Lower leg skin (tissue), 3 donors: ENCODE data around the gene RABL6.

Experiments
- POLR2A ChIP-seq, 2 donors: fragments of 450-650 bp; IDR thresholded peaks; one replicate each; pipeline ENCODE4 v1.6.1; 2016 to 2017; ENCODE audit warnings: antibody characterized with exemption in 2 of 2, mild to moderate bottlenecking in 1 of 2, moderate library complexity in 1 of 2
- TF ChIP-seq, protein P1 (sequence below), 3 donors: fragments of 450-650 bp; IDR thresholded peaks; one replicate each; pipeline ENCODE4 v1.5.1; 2016; ENCODE audit warnings: antibody characterized with exemption in 3 of 3, mild to moderate bottlenecking in 3 of 3, moderate library complexity in 2 of 3

DNA sequence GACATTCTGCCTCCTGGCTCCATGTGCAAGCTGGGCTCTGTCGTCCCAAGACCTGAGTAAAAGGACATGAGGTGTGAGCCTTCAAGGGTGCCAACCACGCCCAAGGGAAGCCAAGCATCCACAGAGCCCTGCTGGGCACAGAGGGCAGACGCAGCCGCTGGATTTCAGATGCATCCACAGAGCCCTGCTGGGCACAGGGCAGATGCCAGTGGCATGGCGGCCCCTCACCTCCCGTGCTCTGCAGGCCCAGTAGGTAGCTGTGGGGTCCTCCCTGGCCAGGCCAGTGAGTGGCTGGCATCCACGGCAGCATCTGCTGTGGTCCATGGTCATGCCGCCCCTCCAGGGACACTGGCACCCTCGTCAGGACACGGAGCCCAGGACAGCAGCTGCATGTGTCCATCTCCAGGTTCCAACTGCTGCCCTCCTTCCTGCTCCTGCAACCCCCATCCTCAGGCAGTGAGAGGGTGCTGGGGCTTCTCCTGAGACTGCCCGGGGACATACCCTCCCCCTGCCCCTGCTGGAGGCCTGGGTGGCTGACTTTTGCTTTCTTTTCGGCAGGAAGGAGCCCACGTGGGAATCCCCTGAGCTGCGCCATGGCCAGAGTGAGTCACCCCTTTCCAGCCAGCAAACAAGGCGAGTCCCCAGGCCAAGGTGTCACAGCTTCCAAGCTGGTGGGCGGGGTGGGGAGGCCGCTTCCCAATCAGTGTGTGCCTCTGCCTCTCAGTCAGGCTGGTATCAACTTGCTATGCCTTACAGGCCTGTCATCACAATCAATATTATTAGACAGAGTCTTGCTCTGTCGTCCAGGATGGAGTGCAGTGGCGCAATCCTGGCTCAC lies 74.6 kb downstream of the RABL6 start:
- TF ChIP-seq, protein P1, sequence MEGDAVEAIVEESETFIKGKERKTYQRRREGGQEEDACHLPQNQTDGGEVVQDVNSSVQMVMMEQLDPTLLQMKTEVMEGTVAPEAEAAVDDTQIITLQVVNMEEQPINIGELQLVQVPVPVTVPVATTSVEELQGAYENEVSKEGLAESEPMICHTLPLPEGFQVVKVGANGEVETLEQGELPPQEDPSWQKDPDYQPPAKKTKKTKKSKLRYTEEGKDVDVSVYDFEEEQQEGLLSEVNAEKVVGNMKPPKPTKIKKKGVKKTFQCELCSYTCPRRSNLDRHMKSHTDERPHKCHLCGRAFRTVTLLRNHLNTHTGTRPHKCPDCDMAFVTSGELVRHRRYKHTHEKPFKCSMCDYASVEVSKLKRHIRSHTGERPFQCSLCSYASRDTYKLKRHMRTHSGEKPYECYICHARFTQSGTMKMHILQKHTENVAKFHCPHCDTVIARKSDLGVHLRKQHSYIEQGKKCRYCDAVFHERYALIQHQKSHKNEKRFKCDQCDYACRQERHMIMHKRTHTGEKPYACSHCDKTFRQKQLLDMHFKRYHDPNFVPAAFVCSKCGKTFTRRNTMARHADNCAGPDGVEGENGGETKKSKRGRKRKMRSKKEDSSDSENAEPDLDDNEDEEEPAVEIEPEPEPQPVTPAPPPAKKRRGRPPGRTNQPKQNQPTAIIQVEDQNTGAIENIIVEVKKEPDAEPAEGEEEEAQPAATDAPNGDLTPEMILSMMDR (IDR thresholded peaks at IDR 0.05) = peak in 1 of 3 donors; percentile 25
- no peak for TF ChIP-seq POLR2A (IDR thresholded peaks at IDR 0.05)
